NCI-H2196 (cell line): Measurements from ENCODE around the gene EML1.

ENCODE experiments used
- DNase-seq: peaks from one replicate; lab custom pipeline; 2025; ENCODE audit not compliant: unreplicated experiment; lab: John Stamatoyannopoulos, UW

The EML1 gene

DNA sequence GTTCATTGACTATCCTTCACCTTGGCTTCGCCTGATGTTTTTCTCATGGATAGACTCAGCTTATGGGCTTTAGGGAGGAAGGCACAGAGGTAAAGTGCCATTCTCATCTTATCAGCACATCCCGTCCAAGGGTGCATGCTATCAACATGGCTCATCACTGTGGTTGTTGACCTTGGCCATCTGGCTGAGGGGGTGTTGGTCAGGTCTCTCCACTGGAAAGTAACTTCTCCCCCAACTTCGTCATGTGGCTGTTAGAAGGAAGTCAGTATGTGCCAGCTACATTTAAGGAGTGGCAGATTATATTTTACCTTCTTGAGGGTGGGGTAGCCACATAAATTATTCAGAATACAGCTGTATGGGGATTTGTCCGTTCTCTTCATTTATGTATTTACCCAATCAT lies 68.9 kb downstream of the EML1 start:
- DNase-seq = no peak

DNA sequence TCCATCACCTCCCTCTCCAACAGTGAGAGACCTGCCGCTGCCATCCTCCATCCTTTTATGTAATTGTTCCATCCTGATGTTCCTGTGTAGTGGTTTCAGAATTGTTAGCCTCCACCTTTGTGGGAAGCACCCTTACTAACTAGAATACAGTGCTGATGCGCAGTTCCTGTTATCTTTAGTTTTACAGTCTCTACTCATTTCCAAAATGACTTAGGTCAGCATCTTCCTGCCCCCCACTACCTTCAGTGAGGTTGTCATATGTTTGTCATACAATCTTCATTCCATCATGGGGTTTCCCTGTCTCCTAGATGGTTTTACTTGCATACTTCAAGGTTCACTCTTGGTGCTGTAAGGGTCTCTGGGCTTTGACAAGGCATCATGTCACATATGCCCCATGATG lies 69.8 kb downstream of the EML1 start:
- DNase-seq = no peak

DNA sequence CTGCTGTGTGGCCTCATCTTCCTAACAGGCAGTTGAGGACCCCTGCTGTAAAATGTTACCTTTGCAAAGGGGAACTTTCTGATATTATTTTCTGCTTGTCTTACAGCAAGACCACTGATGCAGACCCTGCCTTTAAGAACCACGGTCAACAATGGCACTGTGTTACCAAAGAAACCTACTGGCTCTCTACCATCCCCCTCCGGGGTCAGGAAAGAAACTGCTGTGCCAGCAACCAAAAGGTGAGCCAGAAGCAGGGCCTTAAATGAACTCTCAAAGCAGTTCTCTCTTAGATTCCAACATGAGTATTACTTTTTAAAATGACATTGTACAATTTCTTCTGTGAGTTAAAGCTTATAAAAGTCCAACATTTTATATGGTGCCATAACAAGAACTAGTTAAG lies 72.2 kb downstream of the EML1 start:
- DNase-seq = no peak

DNA sequence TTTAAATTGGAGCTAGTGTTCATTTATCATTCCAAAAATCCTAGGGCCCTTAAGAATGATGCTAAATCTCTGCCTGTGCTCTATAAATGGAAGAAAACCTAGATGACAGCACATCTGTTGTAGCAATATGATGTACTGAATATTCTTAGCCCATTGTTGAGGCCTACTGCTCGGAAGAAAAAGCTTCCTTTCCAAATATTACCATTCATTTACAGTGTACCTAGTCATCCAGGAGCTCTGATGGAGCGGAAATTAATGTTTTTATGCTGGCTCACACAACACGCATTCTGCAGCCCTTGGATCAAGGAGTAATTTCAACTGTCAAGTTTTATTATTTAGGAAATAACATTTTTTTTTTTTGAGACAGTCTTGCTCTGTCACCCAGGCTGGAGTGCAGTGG lies 77.4 kb downstream of the EML1 start:
- DNase-seq = no peak

DNA sequence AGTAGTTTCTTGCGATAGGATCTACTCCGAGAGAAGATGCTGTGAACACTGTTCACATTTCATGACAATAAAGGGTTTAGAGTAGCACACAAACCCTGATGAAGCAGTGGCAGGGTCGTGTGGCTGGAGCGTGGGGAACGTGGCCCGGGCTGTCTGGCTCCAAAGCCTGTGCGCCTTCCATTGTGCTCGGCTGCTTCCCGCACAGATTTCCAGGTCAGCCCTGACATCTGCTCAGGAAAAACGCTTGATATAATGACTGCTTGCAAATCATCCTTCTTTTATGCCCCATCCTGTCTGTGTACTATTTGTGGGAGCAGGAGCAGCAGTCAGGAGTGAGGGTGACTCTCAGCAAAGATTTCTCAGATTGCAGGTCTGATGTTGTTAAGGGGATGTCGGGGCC lies 78.6 kb downstream of the EML1 start:
- no peak for DNase-seq

DNA sequence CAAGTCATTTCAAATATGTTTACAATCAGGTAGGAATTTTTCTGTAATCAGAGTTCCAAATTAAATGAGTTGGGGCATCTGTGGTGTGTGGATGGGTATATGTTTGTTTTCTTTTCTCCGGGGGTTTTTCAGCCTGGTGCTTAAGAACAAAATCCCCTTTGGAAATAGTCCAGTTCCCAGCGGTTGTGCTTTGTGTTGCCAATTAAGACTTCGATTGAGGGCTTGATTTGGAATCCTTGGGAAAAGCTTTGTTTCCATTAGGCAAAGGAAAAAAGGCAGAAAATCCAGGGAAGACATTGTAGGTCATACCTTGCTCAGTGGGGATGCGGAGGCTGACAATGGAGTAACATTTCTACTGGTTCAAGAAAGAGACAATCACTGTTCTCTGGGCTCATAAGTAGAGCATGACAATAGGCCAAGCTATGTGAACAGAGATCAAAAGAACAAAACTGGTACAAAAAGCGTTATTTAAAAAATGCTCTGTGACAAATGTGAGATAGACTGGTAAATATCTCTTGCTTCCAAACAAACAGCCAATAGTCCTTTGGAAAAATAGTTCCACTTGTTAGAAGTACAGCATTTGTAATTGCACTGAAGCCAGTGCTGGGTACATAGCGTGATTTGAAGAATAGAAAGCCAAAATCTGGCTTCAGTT lies 79.7 kb downstream of the EML1 start:
- DNase-seq = no peak

DNA sequence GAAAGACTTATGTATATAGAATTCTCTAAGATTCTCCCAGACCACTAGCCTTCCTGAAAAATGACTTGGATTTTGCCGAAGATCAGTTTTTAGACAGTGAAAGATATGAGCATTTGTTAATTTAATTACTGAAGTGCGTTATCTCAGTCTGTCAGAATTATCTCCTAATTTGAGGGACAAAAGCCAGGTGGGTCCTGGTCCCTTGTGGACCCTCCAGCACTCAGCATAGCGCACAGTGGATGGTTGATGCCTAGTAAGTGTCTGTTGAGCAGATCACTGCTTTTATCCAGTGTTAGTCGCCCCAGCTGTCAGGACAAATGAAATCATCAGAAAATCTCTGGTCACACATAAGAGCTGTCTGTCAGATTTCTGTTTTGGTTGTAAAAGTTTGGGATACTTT lies 80.4 kb downstream of the EML1 start:
- no peak for DNase-seq

DNA sequence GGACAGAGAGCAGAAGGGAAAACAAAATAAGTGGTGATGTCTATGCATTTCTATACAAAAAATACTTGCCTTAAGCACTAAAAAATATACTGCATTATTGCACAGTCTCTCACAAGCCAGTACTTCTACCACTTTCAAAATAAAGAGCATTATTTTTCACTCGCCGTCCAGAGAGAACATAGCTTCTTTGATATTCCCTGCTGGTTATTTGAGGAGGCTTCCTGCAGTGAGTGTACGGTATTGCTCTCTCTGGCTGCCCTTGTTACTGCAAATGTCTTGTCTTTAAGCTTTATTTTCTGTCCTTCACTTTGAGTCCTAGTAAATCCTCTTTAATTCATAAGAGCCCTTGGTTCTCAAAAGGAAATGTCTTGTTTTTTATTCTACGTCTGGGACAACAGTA lies 81.1 kb downstream of the EML1 start:
- no peak for DNase-seq

DNA sequence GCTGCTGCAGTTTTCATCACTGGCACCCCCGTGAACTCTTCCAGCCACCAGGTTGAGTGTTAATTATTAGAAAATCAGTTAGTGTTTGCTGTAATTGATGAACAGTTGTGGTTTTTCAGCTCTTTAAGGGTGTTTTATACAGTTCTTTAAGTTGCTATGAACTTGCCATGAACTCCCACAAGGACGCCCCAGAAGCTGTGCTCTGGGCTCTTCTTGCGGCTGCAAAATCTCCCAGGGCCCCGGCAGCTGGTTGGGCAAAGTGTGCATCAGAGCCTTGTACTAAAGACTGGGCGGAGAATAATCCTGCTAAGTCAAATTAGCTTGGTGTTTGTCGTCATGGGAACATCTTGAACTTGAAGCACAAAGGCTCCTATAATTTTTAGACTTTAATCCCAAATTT lies 82.2 kb downstream of the EML1 start:
- DNase-seq = no peak

DNA sequence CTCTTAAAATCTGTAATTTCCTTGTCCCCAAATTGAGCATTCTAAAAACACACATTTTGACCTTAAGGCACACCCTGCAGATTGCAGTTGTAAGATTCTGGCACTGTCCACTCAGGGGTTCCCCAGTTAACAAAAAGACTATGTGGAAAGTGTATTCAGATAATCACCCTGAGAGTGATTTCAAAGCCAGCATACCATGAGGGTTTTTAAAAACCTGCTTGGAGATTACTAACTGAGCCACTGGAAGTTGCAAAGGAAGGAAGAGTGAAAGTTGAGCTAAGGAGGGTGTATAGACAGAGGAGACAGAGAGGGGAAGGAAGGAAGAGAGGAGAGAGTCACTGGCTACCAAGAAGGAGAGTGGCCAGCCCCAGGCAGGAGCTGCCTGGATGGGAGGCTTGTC lies 82.6 kb downstream of the EML1 start:
- no peak for DNase-seq

DNA sequence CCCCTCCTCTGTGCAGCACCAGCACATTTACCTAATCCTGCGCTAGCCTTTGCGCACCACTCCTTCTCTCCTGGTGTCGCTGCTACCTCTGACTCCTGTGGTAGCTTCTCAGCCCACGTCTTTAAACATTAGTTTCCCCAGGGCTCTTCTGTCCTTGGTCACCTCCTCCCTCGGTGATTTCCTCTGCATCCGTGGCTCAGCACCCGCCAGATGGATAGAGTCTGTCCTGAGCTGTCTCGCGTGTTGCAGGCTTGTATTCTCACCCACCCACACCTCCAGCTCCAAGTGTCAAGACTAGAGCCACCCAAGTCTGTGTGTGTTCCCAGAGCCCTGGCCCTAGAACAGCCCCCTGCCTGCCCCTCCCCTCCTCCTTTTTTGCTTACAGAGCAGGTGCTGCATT lies 83.2 kb downstream of the EML1 start:
- DNase-seq = no peak

DNA sequence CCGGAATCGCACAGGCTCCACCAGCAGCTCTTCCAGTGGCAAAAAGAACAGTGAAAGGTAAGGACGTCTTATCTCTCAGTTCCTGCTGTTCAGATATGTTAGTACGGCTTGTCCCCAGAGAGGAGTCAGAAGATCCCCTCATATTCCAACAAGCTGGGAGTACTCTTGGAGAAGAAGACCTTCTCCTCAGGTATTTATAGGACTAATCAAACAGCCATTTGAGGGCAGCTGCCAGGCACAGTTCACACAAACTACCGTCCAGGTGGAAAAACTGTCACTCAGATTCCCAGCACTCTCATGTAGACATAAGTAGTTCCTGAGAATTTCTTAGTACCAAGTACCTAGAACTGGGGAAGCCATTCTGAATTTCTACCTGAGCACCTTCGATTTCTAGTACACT lies 85.3 kb downstream of the EML1 start:
- DNase-seq = no peak

DNA sequence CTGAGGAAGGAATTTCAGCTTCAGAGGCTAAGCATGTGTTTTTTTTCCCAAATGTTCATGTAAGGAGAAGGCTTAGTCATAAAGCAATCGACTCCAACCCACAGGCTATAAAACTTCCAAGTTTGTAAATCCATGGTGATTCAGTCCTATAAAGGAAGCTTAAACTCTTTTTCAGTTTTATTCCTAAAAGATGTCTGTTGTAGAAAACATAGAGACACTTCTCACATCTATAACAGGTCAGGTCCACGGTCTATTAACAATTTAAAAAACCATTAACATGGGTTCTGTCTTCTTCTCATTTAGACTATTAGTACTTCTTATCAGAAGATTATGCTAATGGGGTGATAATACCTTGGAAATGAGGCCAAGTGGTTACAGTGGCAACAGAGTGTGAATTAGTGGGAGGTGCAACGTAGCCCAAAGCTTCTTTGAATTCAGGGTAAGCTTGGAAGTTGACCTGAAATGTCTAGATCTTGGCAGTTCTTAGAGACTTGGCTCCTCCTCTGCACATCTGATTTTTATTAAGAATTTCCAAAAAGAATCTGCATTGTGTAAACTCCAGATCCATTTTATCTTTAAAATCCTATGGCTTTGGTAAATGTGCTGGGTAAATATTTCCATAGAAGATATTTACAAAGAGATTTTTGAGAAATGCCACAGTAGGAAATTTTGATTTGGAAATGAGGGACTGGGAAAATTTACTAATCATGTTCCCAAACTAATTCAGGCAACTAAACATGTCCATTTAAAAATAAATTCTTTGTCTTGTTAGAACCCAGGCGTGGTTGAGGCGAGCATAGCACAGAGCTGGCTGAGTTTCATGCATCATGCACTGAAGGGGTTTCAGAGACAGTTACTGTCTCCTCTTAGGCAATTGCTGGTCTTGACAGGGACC lies 86.4 kb downstream of the EML1 start:
- no peak for DNase-seq

DNA sequence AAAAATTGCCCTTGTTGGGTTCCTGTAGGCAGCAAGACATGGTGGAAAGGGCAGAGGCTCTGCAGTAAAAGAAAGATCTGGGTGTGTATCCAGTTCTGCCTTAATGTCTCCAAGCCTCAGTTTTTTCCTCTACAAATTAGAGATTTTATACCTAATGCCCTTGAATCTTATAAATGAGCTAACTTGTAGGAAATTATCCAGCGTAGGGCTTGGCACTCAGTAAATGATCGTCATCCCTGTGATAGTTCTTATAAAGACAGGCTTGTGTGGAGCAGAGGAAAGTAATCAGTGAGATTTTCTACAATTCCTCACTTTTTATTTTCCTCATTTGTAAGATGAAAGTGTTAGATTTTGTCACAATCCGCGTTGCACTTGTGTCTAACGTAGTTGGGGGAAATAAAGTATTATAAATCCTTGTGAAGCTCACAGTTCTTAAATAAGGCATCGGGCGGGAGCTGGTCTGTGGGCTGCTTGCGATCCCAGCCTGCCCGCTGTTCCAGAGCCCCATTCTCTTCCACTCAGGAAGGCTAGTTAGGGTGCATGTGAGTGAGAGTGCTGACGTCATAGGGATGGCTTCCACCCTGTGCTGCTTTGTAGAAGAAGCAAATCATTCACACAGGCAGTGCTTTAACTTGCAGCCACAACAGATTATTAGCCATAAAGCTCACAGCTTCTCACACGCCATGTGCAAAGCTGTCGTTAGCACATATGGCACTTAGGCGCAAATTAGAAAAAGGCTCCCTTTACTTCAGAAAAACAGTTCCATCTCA lies 87.6 kb downstream of the EML1 start:
- DNase-seq = no peak

DNA sequence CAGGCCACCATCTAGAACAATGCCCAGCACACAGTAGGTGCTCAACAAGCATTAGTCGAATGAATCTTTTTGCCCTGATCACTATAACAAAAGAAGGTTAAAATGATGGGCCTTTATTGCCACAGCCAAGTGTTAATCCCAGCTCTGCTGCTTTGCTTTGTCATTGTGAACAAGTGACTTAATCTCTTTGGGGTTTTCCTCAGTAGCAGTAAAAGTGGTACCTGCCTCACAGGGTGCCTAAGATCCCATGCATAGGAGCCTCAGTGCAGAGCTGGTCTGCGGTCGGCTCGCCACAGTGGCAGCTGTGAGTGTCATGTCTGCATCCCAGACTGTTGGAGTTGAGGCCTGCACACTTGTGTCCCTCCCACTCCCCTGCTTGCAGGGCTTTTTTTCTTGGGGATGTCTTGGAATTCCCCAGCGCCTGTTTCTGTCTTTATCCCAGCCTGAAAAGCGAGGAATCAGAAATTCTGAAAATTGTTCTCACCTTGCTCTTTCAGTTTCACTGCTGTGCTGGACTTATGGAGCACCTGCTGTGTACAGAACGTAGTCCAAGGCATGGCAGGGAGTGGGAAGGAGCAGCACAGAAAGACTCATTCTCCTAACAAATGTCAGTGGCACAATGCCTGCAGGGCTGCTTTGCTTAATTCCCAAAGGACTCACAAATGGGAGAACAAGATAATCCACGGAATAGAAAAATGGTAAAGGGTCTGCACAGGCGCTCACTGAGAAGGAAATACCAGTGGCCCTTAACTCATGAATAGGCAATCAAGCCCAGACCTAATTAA lies 90.8 kb downstream of the EML1 start:
- DNase-seq = no peak

DNA sequence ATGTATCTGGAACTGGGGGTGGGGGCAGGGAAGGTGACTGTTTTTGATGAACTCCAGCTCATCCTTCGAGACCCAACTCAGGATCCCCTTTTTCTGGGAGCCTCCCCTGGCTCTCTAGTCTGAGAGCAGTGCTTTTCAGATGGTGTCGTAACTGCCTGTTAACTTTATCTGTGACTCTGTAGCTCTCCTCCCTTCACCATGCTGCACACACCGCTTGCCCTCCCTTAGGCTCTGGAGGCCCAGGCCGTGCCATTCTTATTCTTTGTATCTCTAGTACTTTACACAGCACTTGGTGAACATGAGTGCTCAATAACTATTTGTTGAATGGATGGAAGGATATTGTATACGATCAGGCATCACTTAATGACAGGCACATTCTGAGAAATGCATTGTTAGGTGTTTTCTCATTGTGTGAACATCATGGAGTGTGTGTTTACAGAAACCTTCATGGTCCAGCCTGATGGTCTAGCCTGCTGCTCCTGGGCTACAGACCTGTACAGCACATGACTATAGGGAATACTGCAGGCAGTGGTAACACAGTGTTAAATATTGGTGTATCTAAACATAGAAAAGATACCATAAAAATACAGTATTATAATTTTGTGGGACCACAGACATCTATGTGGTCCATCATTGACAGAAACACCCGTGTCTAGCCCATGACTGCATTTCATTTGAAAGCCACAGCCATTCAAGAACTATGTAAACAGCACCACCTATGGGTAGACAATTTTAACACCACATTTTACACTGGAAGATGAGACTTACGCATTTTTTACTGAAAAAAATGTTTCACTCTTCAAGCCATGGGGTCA lies 91.8 kb downstream of the EML1 start:
- DNase-seq = peak; percentile 32

DNA sequence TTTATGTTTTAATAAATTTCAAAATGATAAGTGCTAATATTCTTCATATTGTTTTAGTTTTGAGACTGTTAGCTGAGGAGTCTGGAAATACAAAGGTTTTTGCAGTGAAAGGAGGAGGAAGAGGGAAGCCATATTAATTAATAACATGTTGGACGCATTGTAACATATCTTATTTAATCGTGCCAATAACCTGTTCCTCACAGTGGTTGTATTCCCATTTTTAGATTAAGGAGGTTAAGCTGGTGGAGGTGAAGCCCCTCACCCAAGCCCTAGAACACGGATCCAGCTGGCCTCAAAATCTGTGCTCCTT lies 92.4 kb downstream of the EML1 start:
- no peak for DNase-seq

DNA sequence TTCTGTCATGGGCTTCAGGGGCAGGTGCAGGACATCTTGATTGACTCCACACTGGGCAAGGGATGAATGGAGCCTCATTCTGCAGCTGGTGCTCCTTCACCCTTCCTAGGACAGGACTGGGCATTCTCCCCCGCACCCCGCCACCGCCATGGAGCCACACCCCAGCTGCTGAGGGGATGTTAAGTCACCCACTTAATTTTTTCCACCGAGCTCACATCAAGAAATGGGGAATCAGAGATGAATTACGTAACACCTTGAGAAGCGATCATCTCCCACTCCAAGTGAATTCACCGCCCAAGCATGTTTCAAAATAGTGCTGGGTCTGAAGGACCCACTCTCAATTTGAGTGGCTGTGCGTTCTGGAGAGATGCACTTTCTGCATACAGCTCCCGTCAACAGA lies 94.2 kb downstream of the EML1 start:
- DNase-seq = no peak

DNA sequence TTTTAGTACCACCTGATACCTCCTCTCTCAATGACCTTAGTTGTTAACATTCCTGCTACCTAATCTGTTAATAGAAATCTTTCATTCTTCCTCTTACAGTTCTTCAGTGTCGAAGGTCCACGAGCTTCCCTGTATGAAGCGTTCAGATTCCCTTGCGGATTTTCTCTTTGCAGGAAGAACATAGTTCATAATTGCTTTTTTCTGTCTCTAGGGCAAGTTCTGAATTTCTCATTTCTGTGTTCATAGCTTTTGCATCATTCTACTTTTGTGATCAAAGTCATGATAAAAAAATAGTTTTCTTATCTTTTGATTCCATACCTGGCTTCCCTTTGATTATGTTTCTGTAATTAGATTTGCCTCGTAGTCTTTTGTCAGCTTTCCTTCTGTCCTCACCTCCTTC lies 94.9 kb downstream of the EML1 start:
- no peak for DNase-seq

DNA sequence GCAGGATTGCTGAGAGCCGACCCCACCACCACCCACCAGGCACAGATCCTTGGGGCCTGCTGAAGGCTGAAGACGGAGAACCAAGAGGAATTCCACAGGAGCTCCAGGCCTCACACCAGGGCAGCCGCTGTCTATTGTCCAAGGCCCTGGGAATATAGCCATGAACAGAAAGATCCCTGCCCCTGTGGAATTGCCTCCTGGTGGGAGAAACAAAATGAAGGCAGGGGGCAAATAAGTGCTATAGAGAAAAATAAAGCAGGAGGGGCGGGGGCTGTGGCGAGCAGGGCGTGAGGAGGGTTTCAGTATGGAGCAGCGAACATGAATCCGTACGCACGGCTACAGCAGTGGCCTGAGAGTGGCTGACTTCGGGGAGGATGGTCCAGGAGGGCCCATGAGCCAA lies 96.1 kb downstream of the EML1 start:
- DNase-seq = no peak

DNA sequence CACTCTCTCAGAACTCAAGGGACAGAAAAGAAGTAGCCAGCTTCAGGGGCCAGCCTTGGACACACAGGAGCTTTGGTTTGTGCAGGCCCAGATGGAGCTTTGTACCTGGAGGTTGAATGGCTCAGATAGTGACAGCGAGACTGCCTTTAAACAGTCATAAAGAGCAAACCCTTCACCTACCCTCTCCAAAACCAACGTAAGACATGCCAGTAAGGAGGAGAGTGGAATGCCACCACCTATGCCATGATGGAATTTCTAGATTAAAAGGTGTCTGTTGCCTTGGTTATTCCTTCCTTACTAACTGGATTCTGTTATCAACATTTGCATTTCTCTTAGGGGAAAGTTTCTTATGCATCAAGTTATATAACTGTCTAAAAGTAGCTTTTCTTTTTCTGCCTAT lies 98.1 kb downstream of the EML1 start:
- DNase-seq = no peak
